NCI-H2171 (cell line): Measurements from ENCODE around the gene VMO1.

ENCODE experiments used
- DNase-seq: peaks from one replicate; lab custom pipeline; 2025; lab: John Stamatoyannopoulos, UW

Gene VMO1

GRCh38 chr17:4800462-4801196 is 14.5 kb upstream of the VMO1 start:
- DNase-seq: peak; percentile 79

- DNase-seq: no peak
Observed at GRCh38 chr17:4796552-4796920, 10.4 kb upstream of the VMO1 start.

GRCh38 chr17:4795168-4795567 is 9.0 kb upstream of the VMO1 start:
- DNase-seq: no peak

- DNase-seq: no peak
Observed at GRCh38 chr17:4790705-4791088, 4.5 kb upstream of the VMO1 start.

GRCh38 chr17:4789951-4790704 is 4.0 kb upstream of the VMO1 start:
- DNase-seq: peak; percentile 78

- no peak for DNase-seq
Observed at GRCh38 chr17:4789701-4789950, 3.5 kb upstream of the VMO1 start.

GRCh38 chr17:4788807-4789700 is 2.9 kb upstream of the VMO1 start, which contains the start of gene GLTPD2:
Gene GLTPD2, plus strand, starts transcription at chr17:4788964. Its CDS starts 48 bp downstream, at chr17:4789012.
- no peak for DNase-seq

GRCh38 chr17:4788159-4788806 is 2.1 kb upstream of the VMO1 start:
- no peak for DNase-seq

- no peak for DNase-seq
Observed at GRCh38 chr17:4786516-4786915, 352 bp upstream of the VMO1 start.

GRCh38 chr17:4785311-4786105 is 656 bp downstream of the VMO1 start:
- no peak for DNase-seq

- no peak for DNase-seq
Observed at GRCh38 chr17:4782652-4783051, 3.5 kb downstream of the VMO1 start.

- DNase-seq: no peak
Observed at GRCh38 chr17:4780325-4780955, 5.7 kb downstream of the VMO1 start.

GRCh38 chr17:4777969-4778760 is 8.0 kb downstream of the VMO1 start:
- no peak for DNase-seq

GRCh38 chr17:4772235-4772613 is 13.9 kb downstream of the VMO1 start:
- DNase-seq: no peak

GRCh38 chr17:4771519-4772234 is 14.5 kb downstream of the VMO1 start, which contains the start of gene TM4SF5:
Gene TM4SF5, plus strand, starts transcription at chr17:4771886. Its CDS starts 37 bp downstream, at chr17:4771923.
- no peak for DNase-seq

GRCh38 chr17:4769628-4770027 is 16.5 kb downstream of the VMO1 start:
- no peak for DNase-seq

- DNase-seq: no peak
Observed at GRCh38 chr17:4768298-4768697, 17.9 kb downstream of the VMO1 start.

- no peak for DNase-seq
Observed at GRCh38 chr17:4766723-4767122, 19.4 kb downstream of the VMO1 start.

- no peak for DNase-seq
Observed at GRCh38 chr17:4766201-4766600, 20.0 kb downstream of the VMO1 start.
